HG02642 (cell line): ENCODE measurements around the gene LRBA.

ENCODE experiments used
- ATAC-seq: cut with Tn5 transposase; IDR thresholded peaks from one replicate; pipeline ENCODE4 v1.9.1; 2021; ENCODE audit warnings: mild to moderate bottlenecking; ENCODE audit not compliant: unreplicated experiment, poor library complexity

Gene LRBA

GRCh38 chr4:150475763-150476162 is 539.3 kb downstream of the LRBA start:
- ATAC-seq = no peak

GRCh38 chr4:150464523-150464922 is 550.6 kb downstream of the LRBA start:
- ATAC-seq = no peak

GRCh38 chr4:150462743-150463142 is 552.3 kb downstream of the LRBA start:
- ATAC-seq = no peak

- ATAC-seq = no peak
These were observed 553.1 kb downstream of the LRBA start for GRCh38 chr4:150461957-150462356.

GRCh38 chr4:150457802-150458201 is 557.3 kb downstream of the LRBA start:
- ATAC-seq = no peak

- ATAC-seq = no peak
These were observed 563.2 kb downstream of the LRBA start for GRCh38 chr4:150451883-150452282.

- no peak for ATAC-seq
These were observed 567.7 kb downstream of the LRBA start for GRCh38 chr4:150447356-150447755.

GRCh38 chr4:150439451-150439933 is 575.6 kb downstream of the LRBA start:
- ATAC-seq = no peak

- no peak for ATAC-seq
These were observed 578.3 kb downstream of the LRBA start for GRCh38 chr4:150436598-150437370.

GRCh38 chr4:150431221-150431620 is 583.9 kb downstream of the LRBA start:
- no peak for ATAC-seq

- ATAC-seq = no peak
These were observed 589.9 kb downstream of the LRBA start for GRCh38 chr4:150425161-150425560.

- no peak for ATAC-seq
These were observed 591.6 kb downstream of the LRBA start for GRCh38 chr4:150423503-150423902.

- no peak for ATAC-seq
These were observed 592.0 kb downstream of the LRBA start for GRCh38 chr4:150423074-150423473.

GRCh38 chr4:150421612-150422011 is 593.5 kb downstream of the LRBA start:
- ATAC-seq = no peak

- no peak for ATAC-seq
These were observed 595.1 kb downstream of the LRBA start for GRCh38 chr4:150419939-150420338.

GRCh38 chr4:150418757-150419410 is 596.2 kb downstream of the LRBA start:
- no peak for ATAC-seq

- no peak for ATAC-seq
These were observed 599.9 kb downstream of the LRBA start for GRCh38 chr4:150415213-150415612.

- ATAC-seq = no peak
These were observed 603.6 kb downstream of the LRBA start for GRCh38 chr4:150411520-150411919.

- peak; percentile 91 for ATAC-seq
These were observed 612.2 kb downstream of the LRBA start for GRCh38 chr4:150402871-150403272.

GRCh38 chr4:150401083-150401687 is 613.9 kb downstream of the LRBA start:
- ATAC-seq = no peak

GRCh38 chr4:150395872-150396271 is 619.2 kb downstream of the LRBA start:
- ATAC-seq = no peak
